Glutamatergic neuron (in vitro differentiated cells): Measurements from ENCODE around the gene SELENOW. TPM values are rescaled to one million over a fixed set of nuclear protein-coding genes. Genes with fewer than 3 reads are reported as not detected.

ENCODE experiments used
- DNase-seq: peaks from one replicate; pipeline ENCODE4 v3.0.0; 2022
- H3K27ac Mint-ChIP-seq: one replicate; pipeline ENCODE4 v1.8.0; 2020; ENCODE audit warnings: mild to moderate bottlenecking, mixed read lengths, inconsistent platforms; ENCODE audit not compliant: unreplicated experiment
- H3K27me3 Mint-ChIP-seq: one replicate; pipeline ENCODE4 v1.8.0; 2020; ENCODE audit warnings: mild to moderate bottlenecking, moderate library complexity, mixed read lengths, inconsistent platforms; ENCODE audit not compliant: unreplicated experiment
- H3K36me3 Mint-ChIP-seq: one replicate; pipeline ENCODE4 v1.8.0; 2020; ENCODE audit warnings: mild to moderate bottlenecking, mixed read lengths, inconsistent platforms; ENCODE audit not compliant: unreplicated experiment
- H3K4me1 Mint-ChIP-seq: one replicate; pipeline ENCODE4 v1.8.0; 2020; ENCODE audit warnings: mild to moderate bottlenecking, low read depth, mixed read lengths, inconsistent platforms; ENCODE audit not compliant: unreplicated experiment
- H3K4me3 Mint-ChIP-seq: one replicate; pipeline ENCODE4 v1.8.0; 2020; ENCODE audit warnings: mild to moderate bottlenecking, mixed read lengths, inconsistent platforms; ENCODE audit not compliant: unreplicated experiment
- H3K9me3 Mint-ChIP-seq: one replicate; pipeline ENCODE4 v1.8.0; 2020; ENCODE audit warnings: mild to moderate bottlenecking, moderate library complexity, mixed read lengths, inconsistent platforms; ENCODE audit not compliant: unreplicated experiment
- total RNA-seq: library from RNA; stranded (reverse); fragmentation: NEBNext Ultra II Directional; extraction: Animal tissue kit (Norgen Biotek cat#: 25700); gene quantifications from one replicate; pipeline ENCODE4 v1.2.1, GENCODE V29; 2021; ENCODE audit not compliant: unreplicated experiment
- TF ChIP-seq, protein P1 (sequence below): fragments of 200-600 bp; sonication (generic); IDR thresholded peaks from one replicate; pipeline ENCODE4 v1.5.0; 2021; ENCODE audit not compliant: partially characterized antibody, unreplicated experiment

Gene SELENOW
- total RNA-seq, 1 donor from 2014 or later, result 291 TPM

DNA sequence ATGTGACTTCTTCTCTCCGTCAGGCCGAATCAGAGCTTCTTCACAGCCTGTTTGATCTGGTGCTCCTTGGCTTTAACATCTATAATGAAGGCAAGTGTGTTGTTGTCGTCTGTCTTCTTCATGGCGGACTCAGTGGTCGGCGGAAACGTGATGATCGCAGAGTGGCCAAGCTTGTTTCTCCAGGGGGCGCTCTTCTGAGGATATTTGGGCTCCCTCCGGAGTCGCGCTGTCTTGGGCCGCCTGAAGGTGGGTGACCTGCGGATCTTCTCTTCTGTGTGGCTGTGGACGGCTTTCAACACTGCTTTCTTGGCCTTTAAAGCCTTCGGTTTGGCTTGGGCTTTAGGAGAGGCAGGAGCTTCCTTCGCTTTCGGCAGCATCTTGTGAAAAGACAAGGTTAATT lies 16.0 kb downstream of the SELENOW start:
- TF ChIP-seq, protein P1, sequence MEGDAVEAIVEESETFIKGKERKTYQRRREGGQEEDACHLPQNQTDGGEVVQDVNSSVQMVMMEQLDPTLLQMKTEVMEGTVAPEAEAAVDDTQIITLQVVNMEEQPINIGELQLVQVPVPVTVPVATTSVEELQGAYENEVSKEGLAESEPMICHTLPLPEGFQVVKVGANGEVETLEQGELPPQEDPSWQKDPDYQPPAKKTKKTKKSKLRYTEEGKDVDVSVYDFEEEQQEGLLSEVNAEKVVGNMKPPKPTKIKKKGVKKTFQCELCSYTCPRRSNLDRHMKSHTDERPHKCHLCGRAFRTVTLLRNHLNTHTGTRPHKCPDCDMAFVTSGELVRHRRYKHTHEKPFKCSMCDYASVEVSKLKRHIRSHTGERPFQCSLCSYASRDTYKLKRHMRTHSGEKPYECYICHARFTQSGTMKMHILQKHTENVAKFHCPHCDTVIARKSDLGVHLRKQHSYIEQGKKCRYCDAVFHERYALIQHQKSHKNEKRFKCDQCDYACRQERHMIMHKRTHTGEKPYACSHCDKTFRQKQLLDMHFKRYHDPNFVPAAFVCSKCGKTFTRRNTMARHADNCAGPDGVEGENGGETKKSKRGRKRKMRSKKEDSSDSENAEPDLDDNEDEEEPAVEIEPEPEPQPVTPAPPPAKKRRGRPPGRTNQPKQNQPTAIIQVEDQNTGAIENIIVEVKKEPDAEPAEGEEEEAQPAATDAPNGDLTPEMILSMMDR, result no peak
- DNase-seq, result no peak
- Mint-ChIP-seq H3K36me3 (no peaks in the 10 kb centered on the region), H3K9me3 (peaks cover 2% of the 10 kb centered on the region), H3K4me1 (no peaks in the 10 kb centered on the region), H3K4me3 (no peak overlapping the region), H3K27ac (no peak overlapping the region), H3K27me3 (peaks cover 1% of the 10 kb centered on the region)

DNA sequence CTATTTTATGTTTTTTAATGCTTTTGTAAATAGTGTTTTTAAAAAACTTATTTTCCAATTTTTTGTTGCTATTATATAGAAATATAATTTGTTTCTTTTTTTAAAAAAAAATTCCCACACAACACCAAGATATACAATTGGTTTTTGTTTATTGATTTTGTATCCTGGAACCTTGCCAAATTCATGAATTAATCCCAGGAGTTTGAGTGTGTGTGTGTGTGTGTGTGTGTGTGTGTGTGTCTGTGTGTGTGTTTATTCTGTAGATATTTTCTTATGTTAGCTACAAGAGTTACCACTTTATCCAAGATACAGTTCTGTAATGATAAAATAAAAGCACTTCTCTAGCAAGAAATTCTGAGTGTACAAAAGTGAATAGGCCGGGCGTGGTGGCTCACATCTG lies 18.3 kb downstream of the SELENOW start:
- peaks cover 7% of the 10 kb centered on the region for H3K9me3 Mint-ChIP-seq
- H3K4me3 Mint-ChIP-seq, result no peak overlapping the region
- DNase-seq, result no peak
- H3K36me3 Mint-ChIP-seq, result peaks cover 5% of the 10 kb centered on the region
- TF ChIP-seq, protein P1, result no peak
- no peak overlapping the region for H3K27ac Mint-ChIP-seq
- H3K27me3 Mint-ChIP-seq, result peaks cover 1% of the 10 kb centered on the region
- no peaks in the 10 kb centered on the region for H3K4me1 Mint-ChIP-seq

- Mint-ChIP-seq H3K9me3 (peaks cover 7% of the 10 kb centered on the region), H3K4me3 (no peak overlapping the region), H3K4me1 (no peaks in the 10 kb centered on the region), H3K27me3 (peaks cover 1% of the 10 kb centered on the region), H3K27ac (no peak overlapping the region), H3K36me3 (peaks cover 5% of the 10 kb centered on the region)
- TF ChIP-seq, protein P1, result no peak
- DNase-seq, result no peak
These were observed 19.7 kb downstream of the SELENOW start for GRCh38 chr19:47797996-47798903.

DNA sequence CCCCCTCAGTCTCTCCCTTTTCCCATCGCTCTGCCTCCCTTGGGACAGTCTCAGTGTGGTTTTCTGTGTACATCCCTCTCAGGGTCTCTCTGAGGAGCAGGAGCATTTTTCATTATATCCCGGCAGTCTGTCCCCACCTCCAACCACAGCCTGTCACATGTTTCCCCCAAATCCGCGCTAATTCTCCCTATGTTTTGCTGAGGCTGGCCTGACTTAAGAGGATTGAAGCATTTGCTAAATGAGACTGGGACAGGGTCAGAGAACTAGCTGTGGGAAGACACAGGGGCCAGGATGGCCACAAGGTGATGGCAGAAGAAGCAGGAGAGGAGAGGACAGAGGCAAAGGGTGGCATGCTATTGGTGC lies 20.4 kb downstream of the SELENOW start:
- TF ChIP-seq, protein P1, result no peak
- H3K27ac Mint-ChIP-seq, result no peak overlapping the region
- no peaks in the 10 kb centered on the region for H3K4me1 Mint-ChIP-seq
- DNase-seq, result no peak
- no peak overlapping the region for H3K4me3 Mint-ChIP-seq
- peaks cover 1% of the 10 kb centered on the region for H3K27me3 Mint-ChIP-seq
- H3K36me3 Mint-ChIP-seq, result peaks cover 5% of the 10 kb centered on the region
- peaks cover 7% of the 10 kb centered on the region for H3K9me3 Mint-ChIP-seq

DNA sequence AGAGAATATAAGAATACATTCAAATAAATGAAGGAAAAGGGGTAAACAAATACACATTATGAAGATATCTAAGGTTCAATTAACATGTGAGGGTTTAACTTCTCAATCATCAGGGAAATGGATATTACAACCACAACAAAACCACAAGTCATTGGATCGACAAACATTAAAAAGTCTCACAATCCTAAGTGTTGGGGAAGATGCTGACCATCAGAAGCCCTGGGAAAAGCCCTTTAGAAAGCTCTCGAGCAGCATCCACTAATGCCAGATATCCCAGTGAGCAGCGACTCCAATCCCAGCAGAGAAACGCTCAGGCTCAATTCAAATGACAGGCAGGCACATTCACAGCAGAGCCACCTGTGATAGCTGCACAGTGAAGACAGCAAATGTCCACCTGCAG lies 22.8 kb downstream of the SELENOW start:
- peaks cover 5% of the 10 kb centered on the region for H3K9me3 Mint-ChIP-seq
- H3K4me1 Mint-ChIP-seq, result no peaks in the 10 kb centered on the region
- peaks cover 3% of the 10 kb centered on the region for H3K27me3 Mint-ChIP-seq
- TF ChIP-seq, protein P1, result no peak
- H3K4me3 Mint-ChIP-seq, result no peak overlapping the region
- no peak for DNase-seq
- H3K27ac Mint-ChIP-seq, result no peak overlapping the region
- H3K36me3 Mint-ChIP-seq, result peaks cover 5% of the 10 kb centered on the region
